ENCODE results near the gene PP2D1.
"Not testable (repeated sequence)": the region's sequence is repeated elsewhere in the genome, so short reads cannot be mapped to it uniquely, and the experiment has no call there.

The PP2D1 gene

DNA sequence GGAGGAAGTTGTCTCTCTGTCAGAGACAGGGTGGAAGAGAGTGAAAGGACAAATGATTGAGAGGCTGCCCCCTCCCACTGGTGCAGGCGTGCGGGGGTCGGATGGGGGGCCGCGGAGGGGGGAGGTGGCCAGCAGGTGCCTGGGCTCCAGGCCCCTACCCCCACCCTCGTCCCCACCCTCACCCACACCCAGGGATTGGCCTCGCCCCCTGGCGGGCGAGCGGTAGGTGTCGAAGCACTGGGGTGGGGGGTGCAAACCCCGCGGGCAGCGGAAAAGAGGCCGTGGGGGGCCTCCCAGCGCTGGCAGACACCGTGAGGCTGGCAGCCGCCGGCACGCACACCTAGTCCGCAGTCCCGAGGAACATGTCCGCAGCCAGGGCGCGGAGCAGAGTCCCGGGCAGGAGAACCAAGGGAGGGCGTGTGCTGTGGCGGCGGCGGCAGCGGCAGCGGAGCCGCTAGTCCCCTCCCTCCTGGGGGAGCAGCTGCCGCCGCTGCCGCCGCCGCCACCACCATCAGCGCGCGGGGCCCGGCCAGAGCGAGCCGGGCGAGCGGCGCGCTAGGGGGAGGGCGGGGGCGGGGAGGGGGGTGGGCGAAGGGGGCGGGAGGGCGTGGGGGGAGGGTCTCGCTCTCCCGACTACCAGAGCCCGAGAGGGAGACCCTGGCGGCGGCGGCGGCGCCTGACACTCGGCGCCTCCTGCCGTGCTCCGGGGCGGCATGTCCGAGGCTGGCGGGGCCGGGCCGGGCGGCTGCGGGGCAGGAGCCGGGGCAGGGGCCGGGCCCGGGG lies 27.9 kb upstream of the PP2D1 start, which contains the start of gene KAT2B:
Gene KAT2B, plus strand, starts transcription at position 682 of the 783 bp plus-strand sequence. Its CDS starts 32 bp downstream, at position 714.
- DNase-seq (ENCODE audit: low spot score), result peak; percentile 87

DNA sequence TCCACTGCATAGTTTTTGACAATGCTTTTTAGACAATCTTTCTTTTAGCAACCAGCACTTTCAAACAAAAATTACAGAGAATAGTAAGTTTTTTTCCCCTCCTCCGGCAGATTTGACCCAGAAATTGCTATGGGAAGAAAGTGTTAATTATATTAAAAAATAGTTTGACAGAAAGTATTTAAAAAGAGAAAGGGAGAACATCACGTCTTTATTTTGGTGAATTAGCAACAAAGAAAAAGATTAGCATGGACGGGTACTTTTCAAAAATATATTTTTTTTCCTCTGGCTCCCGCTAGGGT lies 27.4 kb upstream of the PP2D1 start:
- TF ChIP-seq, protein P1, sequence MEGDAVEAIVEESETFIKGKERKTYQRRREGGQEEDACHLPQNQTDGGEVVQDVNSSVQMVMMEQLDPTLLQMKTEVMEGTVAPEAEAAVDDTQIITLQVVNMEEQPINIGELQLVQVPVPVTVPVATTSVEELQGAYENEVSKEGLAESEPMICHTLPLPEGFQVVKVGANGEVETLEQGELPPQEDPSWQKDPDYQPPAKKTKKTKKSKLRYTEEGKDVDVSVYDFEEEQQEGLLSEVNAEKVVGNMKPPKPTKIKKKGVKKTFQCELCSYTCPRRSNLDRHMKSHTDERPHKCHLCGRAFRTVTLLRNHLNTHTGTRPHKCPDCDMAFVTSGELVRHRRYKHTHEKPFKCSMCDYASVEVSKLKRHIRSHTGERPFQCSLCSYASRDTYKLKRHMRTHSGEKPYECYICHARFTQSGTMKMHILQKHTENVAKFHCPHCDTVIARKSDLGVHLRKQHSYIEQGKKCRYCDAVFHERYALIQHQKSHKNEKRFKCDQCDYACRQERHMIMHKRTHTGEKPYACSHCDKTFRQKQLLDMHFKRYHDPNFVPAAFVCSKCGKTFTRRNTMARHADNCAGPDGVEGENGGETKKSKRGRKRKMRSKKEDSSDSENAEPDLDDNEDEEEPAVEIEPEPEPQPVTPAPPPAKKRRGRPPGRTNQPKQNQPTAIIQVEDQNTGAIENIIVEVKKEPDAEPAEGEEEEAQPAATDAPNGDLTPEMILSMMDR (IDR thresholded peaks at IDR 0.05; ENCODE audit: extremely low read depth, missing control alignments), result no peak
- no peak for DNase-seq (ENCODE audit: low spot score)

More for the DNA sequence above, 27.9 kb upstream of the PP2D1 start, which contains the start of gene KAT2B:
- TF ChIP-seq, protein P1 (IDR thresholded peaks at IDR 0.05; ENCODE audit: extremely low read depth, missing control alignments), result peak; percentile 48

DNA sequence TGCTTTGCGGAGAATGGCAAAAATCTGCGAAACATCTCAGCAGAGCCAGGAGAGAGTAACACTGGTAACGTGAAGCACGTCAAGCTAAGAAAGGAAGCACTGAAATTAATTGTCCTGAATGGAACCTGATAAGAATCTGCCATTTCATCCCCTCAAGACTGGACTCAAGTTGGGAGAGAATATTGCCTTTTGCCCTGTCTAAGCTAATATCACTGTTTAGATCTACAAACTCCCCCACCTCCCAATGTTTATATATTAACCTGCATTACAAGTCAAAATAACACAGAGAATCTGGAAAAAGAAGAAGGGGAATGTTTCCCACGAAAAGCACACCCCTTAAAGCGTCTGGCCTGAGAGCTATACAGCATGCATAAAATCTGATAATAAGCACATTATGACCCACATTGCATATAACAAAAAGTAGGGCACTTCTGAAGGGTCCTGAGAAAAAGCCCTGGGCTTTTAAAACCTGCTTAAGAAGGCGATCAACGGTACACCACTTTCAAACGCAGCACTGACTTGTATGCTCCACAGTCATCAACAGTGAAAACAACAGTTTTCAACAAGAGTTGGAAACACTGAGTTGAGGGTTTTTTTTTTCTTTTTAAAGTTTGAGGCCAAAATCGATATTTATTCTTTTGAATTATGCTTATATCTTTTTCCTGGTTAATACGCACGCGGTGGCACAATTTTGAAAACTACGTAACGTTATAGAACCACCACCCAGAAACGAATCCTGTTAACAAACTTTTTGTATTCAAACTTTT lies 26.8 kb upstream of the PP2D1 start:
- TF ChIP-seq, protein P1 (IDR thresholded peaks at IDR 0.05; ENCODE audit: extremely low read depth, missing control alignments), result no peak
- no peak for DNase-seq (ENCODE audit: low spot score)

DNA sequence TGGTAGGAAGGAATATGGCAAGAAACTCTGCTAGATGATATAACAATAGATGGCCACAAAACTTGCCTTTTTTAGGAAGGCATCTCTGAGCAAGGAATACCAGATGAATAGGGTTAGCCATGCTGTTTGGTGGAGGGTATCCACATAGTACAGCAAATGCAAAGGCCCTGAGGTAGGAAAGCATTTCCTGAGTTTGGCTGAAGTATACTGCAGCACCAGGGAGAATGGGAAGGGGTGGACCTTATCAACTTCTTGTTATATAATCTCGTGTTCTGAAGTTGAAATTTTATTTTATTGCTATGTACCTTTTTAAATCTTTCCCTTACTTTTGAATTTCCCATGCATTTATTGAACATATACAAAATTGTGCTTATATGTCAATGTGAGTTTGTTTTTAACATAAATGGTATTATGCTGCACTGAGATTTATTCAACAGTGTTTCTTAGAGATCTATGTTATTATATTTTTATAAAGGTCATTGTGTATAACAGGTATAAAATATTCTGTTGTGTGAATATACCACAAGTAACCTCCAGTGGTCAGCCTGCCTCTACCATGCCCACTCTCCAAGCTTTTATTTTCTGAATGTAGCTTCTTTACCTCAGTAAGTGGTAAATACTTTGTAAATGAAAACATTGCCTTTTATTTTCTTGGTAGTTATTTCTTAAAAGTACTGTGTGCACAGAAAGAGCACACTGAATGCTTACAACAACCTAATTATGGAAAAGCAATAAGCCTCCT lies 25.4 kb upstream of the PP2D1 start:
- TF ChIP-seq, protein P1 (IDR thresholded peaks at IDR 0.05; ENCODE audit: extremely low read depth, missing control alignments), result no peak

DNA sequence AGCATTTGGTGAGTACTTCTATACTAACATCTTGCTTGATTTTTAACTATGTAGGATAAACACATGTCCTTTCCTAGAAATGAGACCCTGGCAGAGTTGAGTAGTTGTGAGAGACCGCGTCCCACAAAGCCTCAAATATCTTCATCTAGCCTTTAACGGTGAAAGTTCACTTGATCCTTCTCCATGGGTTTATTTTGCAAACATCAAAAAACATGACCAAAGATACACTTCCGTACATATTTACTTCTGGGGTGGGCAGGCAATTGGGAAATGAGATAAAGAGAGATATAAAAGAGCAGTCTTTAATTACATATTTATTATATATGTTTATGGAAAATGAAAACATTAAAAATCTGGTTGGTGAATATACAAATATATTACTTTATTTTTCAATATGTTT lies 23.0 kb upstream of the PP2D1 start:
- TF ChIP-seq, protein P1 (IDR thresholded peaks at IDR 0.05; ENCODE audit: extremely low read depth, missing control alignments), result no peak
- no peak for DNase-seq (ENCODE audit: low spot score)

More for the DNA sequence above, 25.4 kb upstream of the PP2D1 start:
- DNase-seq (ENCODE audit: low spot score), result no peak

DNA sequence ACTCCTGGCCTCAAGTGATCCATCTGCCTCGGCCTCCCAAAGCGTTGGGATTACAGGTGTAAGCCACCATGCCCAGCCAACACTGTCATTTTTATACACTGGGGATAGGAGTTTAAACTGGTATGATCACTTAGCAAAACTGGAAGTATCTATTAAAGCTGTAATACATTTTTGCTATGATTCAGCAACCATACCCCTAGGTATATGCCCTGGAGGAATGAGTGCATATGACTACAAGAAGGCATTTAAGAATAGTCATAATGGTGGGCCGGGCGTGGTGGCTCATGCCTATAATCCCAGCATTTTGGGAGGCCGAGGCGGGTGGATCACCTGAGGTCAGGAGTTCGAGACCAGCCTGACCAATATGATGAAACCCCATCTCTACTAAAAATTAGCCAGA lies 19.9 kb upstream of the PP2D1 start:
- DNase-seq (ENCODE audit: low spot score), result not testable (repeated sequence)

DNA sequence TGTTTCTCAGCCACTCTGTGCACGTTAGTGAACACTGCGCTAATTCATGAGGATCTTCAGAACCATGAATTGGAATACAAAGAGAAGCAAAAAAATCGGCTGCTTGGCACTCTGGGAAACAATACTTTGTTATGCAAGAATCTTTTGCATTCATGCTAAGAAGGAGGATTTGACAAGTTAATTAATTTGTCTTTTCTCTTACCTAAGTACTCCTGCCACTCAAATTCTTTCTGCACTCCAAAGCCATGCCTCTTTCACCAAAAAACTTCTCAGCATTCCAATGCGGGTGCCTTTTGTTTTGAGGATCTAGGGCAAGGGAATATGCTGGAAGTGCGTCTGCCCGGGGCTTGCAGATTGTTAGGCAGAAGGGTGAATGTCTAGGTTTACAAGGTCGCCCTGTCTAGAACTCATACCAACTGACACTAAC lies 16.9 kb upstream of the PP2D1 start:
- no peak for DNase-seq (ENCODE audit: low spot score)
- TF ChIP-seq, protein P1 (IDR thresholded peaks at IDR 0.05; ENCODE audit: extremely low read depth, missing control alignments), result no peak

All from GM20000 (cell line).